HG03066 (cell line): ENCODE data around the gene ZNF888.
"Not testable (repeated sequence)": the region's sequence is repeated elsewhere in the genome, so short reads cannot be mapped to it uniquely, and the experiment has no call there.

ENCODE experiments used
- ATAC-seq: cut with Tn5 transposase; IDR thresholded peaks from one replicate; pipeline ENCODE4 v1.9.1; 2021; ENCODE audit warnings: low read depth; ENCODE audit not compliant: unreplicated experiment

The ZNF888 gene

DNA sequence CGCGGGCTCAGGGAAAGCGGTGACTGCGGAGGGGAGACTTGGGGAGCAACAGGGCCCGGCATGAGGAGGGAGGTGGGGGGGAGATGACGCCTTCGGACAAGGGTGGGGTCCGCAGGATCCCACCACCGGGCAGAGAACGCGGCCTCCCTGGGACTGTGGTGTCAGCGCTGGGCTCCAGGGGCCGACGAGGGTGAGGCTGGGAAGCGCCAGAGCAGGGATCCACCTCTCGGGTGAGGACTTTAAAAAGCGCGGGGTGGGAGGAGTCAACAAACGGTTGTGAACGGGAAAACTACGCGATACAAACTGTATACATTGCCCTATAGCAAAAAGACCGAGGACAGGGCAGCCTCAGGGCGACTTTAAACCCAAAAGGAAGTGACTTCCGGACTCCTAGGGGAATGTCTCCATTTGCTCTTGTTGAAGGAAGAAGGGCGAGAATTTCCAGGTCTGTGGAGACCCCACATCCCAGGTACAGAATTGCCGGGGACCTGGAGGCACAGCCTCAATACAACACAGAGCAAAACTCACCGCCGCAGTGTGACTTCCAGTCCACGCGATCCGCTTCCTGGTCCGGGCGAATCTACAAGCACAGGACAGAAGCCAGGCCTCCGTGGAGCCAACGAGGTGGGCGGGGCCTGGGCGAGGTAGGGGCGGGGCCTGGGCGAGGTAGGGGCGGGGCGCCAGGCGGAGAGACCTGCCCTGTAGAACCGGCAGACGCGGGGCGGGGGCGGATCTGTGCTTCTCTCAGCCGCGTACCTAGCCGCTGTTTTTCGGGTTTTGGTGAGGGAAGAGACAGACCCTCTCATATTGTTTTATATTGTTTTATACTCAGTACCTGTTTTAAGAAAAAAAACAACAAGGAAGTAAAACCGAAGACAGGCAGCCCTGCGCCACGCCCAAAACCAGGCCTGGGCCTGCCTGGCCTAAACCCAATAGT lies at the start of gene ZNF888:
ZNF888 (minus strand) TSS at position 588 of the 937 bp plus-strand sequence. CDS start 5,555 bp downstream, outside the sequence.
- peak; percentile 88 for ATAC-seq

DNA sequence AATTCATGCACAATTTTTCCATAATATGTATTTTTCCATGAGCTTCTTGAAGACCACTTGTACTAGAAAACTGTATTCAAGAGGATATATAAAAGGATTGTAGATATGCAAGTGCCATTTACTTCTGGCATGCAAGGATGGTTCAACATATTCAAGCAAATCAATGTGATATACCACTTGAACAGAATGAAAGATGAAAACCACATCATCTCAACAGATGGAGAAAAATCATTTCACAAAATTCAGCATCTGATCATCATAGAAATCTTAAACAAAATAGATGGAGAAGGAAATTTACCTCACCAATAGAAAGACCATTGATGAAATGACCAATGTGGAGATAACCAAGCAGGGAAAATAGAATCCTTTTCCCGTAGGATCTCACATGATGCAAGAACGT lies 44.5 kb upstream of the ZNF888 start:
- ATAC-seq = no peak

DNA sequence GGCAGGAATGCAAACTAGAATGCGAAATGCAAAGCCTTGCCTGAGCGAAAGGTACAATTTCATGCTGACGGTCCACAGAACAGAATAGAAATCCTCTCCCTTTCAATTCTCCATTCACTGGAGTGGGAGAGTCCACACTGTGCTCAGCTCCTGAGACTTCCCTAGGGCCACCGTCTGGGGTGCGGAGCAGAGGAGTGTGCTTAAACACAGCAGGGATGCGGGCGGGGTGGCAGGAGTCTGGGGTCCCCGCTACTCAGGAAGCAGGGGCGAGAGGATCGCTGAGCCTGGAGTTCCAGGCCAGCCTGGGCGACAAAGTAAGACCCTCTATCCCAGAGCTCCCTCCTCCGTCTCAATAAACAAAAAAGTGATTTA lies 40.0 kb upstream of the ZNF888 start:
- no peak for ATAC-seq

DNA sequence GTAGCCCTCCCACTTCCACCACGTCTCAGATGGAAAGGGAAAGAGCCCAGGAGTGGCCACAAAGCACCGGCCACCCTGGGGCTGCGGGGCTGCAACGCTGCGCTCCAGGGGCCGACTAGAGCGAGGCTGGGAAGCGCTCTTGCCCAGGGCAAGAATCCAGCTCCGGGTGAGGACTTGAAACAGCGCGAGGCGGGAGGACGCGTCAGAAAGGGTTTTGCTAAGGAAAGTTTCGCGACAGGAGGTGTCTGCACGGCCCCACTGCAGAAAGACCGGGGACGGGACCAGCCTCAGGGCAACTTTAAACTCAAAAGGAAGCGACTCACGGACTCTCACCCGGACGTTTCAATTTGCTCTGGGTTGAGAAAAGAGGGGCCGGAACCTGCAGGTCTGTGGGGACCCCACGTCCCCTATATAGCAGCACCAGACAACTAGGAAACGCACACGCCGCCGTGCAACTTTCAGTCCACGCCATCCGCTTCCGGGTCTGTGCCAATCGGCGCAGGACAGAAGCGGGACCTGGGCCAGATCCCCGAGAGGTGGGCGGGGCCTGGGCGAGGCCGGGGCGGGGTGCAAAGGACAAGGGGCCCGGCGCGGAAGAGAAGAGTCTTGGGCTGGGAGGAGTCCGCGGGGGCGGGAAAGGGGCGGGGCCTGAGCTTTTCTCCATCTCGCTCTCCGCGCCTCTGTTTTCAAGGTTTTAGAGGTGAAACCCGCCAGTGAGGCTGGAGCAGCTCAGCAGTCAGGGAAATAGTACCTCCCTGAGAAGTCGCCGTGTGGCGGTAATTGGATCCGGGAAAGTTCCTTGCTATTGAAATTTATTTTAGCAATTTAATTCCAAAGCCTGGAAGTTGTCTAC lies 39.4 kb upstream of the ZNF888 start, which contains the start of gene ZNF816:
ZNF816 (minus strand) TSS at position 488 of the 853 bp plus-strand sequence. CDS start 6,792 bp downstream, outside the sequence.
- peak; percentile 96 for ATAC-seq

DNA sequence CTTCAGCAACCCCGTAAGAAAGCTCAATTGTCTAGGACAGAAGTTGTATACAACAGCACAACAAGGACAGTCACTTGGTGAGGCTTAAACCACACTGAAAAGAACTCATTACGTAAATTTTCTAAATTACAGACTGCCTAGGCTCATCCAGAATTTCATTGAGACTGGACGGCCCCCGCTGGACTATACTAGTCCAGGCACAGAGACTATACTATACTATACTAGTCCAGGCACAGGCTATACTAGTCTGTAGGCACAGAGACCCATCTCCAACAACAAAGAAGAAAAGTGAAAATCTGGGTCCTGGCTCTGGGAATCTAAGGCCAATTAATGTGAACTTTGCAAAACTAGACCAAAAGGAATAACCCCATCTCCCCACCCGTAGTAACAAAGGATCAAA lies 38.8 kb upstream of the ZNF888 start:
- ATAC-seq = peak; percentile 12

DNA sequence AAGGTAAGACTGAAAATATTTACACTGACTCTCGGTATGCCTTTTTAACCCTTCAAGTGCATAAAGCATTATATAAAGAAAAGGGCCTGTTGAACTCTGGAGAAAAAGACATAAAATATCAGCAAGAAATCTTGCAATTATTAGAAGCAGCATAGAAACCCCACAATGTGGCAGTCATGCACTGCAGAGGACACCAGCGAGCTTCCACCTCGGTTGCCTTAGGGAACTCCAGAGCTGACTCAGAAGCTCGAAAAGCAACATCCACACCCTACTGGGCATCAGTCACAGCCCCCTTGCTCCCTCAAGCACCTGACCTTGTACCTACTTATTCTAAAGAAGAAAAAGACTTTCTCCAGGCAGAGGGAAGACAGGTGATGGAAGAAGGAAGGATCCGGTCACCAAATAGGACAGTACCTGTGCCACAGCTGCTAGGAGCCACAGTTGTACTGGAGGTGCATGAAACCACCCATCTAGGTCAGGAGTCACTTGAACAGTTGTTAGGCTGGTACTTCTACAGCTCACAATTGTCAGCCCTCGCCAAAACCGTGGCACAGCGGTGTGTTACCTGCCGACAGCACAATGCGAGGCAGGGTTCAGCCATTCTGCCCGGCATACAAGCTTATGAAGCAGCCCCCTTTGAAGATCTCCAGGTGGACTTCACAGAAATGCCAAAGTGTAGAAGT lies 36.5 kb upstream of the ZNF888 start:
- no peak for ATAC-seq

DNA sequence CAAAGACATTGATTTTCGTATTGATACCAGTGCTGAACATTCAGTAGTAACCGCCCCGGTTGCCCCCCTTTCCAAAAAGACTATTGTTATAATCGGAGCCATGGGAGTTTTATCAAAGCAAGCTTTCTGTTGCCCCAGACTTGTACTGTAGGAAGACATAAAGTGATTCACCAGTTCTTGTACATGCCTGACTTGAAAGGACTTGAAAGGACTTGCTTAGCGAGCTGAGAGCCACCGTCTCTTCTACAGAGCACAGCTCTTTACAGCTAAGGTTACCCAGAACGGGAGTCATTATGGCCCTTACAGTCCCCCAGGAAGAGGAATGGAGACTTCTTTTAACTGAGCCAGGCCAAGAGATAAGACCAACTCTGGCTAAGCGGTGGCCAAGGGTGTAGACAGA lies 34.4 kb upstream of the ZNF888 start:
- ATAC-seq = no peak

DNA sequence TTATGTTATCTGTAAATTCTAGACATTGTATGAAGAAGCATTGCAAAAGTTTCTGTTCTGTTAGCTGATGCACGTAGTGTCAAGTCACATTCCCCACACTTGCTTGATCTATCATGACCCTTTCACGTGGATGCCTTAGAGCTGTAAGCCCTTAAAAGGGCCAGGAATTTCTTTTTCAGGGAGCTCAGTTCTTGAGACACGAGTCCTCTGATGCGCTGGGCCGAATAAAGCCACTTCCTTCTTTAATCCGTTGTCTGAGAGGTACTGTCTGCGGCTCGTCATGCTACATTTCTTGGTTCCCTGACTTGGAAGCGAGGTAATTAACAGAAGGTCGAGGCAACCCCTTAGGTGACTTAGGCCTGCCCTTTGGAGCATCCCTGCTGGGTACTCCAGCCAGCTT lies 33.7 kb upstream of the ZNF888 start:
- ATAC-seq = no peak

DNA sequence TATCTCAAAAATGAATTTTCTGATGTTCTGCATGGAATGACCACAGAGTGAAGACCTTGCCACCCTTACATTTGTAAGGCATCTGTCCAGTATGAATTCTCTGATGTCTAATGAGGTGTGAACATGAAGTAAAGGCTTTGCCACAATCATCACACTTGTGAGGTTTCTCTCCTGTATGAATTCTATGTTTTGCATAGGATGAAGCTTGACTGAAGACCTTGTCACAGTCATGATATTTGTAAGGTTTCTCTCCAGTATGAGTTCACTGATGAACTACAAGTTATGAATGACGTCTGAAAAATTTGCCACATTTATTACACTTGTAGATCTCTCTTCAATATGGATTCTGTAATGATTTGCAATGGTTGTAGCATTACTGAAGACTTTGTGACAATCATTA lies 26.2 kb upstream of the ZNF888 start:
- no peak for ATAC-seq

DNA sequence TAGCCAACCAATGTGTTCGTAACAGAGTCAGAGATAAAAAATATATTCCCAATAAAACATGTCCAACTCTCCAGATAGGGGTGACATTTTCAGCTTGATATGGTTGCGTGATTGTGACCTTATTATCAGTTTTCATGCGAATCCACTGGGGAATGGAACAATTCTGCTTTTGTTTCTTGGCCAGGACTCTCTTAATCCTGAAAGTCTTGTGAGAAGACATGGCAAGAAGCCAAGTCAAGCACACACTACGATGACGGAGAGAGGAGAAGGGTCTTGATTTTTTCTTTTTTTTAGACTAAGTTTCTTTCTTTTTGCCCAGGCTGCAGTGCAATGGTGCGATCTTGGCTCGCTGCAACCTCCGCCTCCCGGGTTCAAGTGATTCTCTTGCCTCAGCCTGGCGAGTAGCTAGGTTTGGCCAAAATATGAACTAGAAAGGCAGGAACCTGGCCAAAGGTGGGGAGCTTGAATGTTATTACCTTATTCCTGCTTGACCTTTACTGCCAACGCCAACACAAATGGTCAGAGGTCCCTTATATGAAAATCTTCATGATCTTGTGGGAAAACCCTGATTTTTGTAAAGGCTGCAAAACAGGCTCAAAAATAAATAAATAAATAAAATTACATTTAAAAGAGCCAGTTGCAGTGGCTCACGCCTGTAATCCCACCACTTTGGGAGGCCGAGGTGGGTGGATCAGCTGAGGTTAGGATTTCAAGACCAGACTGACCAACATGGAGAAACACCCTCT lies 25.0 kb upstream of the ZNF888 start:
- no peak for ATAC-seq

DNA sequence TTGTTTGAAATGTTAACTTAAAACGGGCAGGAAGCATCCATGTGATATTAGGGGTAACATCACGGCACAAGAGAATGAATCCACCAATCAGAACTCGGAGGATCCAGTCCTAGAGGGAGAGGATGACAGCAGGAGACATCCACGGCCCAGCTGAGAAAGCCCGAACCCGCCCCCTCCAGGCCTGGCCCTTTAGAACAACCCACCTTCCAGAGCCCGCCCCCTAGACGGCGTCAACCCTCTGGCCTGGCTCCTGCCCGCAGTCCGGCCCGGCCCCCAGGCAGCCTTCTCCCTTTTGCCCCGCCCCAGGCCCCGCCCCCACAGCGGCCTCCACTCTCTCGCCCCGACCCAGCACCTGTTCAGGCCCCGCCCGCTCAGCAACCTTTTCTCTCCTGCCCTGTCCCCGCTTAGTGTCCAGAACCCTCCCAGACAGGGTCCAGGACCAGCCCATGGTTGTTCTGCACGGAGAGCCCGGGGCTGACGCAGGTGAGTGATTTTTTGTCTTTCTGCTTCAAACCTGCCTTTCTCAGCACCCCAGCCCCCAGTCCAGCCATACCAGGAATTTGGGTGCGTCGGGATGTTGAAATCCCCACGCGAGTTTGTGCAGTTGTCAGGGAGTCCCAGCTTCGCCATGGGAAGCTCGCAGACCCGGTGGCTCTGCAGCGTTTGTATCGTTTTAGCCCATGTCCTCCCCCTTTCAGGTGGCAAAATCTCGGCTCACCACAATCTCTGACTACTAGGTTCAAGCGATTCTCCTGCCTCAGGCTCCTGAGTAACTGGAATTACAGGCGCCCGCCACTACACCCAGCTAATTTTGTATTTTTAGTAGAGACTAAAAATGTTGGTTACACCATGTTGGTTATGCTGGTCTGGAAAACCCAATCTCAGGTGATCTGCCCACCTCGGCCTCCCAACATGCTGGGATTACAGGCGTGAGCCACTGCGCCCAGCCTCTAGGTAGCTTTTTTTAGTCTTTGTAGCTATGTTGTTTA lies 23.4 kb upstream of the ZNF888 start:
- ATAC-seq = no peak

DNA sequence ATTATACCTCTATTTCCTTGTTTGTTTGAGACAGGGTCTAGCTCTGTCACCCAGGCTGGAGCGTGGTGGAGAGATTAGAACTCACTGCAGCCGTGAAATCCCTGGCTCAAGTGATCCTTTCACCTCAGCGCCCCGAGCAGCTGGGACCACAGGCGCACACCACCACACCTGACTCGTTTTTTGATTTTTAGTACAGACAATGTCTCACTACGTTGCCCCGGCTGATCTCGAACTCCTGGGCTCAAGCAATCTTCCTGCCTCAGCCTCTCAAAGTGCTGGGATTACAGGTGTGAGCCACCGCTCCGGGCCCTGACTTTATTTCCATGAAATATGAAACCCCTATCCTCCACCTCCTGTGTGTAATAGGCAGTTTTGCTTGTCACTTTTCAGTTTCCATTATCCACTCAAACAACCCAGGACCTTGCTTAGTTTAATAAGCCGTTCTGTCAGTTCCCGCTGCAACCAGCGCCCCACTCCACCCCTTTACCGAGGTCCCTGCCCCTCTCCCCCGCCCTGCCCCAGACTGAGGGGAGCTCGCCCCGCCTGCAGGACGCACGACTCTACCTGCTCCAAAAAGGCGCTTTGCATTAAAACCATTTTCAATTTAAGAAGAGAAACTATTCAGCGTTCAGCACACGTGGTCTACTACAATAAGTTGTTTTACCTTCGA lies 22.6 kb upstream of the ZNF888 start:
- ATAC-seq = no peak

DNA sequence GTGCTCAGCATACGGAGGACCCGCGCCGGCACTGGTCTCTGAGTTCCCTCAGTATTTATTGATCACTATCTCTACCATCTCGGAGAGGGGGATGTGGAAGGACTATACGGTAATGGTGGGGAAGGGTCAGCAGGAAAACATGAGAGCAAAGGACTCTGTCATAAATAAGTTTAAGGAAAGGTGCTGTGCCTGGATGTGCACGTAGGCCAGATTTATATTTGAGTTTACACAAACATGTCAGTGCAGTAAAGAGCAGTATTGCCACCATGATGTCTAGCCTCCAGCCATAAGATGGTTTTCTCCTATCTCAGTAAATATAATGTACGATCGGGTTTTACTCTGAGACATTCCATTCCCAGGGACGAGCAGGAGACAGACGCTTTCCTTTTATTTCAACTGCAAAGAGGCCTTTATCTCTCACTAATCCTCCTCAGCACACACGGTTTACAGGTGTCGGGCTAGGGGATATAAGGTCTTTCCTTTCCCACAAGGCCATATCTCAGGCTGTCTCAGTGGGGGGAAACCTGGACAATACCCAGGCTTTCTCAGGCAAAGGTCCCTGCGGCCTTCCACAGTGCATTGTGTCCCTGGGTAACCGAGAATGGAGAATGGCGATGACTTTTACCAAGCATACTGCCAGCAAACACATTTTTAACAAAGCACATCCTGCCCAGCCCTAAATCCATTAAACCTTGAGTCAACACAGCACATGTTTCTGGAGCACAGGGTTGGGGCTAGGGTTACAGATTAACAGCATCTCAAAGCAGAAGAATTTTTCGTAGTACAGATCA lies 21.7 kb upstream of the ZNF888 start:
- not testable (repeated sequence) for ATAC-seq

DNA sequence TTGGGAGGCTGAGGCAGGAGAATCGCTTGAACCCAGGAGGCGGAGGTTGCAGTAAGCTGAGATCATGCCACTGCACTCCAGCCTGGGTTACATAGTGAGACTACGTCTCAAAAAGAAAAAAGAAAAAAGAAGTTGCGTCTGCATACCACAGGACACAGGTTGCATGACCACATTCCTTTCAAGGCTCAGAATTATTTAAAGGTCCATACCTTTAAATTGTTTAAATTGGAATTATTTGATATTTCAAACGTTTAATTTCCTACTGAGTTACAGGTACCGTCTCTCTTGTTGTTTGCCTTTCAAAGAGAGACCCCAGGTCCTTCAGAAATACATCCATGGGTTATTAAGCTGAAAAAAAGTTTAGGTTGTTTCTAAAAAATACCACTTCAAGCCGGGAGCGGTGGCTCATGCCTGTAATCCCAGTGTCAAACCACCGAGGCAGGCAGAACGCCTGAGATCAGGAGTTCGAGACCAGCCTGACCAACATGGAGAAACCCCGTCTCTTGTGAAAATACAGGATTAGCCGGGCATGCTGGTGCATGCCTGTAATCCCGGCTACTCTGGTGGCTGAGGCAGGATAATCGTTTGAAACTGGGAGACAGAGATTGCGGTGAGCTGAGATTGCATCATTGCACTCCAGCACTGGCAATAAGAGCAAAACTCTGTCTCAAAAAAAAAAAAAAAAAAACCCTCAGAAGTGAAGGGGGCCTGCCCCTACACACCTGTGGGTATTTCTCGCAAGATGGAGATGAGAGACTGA lies 20.8 kb upstream of the ZNF888 start:
- ATAC-seq = no peak

DNA sequence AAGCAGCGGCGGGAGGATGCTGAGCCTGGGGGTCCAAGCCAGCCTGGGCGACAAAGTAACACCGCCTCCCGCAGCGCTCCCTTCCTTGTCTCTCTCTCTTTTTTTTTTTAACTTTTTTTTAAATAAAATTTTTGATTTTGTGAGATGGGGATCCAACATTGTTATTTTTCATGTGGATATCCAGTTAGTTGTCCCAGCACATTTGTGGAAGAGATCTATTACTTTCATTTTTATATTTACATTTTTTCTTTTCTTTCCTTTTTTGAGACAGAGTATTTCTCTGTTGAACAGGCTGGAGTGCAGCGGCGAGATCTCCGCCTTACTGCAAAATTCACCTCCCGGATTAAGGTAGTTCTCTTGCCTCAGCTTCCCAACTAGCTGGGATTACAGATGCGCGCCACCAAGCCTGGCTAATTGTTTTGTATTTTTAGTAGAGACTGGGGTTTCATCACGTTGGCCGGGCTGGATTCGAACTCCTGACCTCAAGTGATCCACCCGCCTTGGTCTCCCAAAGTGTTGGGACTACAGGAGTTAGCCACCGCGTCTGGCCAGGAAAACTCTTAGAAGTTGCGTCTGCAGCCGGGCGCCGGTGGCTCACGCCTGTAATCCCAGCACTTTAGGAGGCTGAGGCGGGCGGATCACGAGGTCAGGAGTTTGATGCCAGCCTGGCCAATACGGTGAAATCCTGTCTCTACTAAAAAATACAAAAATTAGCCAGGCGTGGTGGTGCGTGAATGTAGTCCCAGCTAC lies 20.1 kb upstream of the ZNF888 start:
- ATAC-seq = no peak
